Measurements from ENCODE around the gene SLC48A1.

SLC48A1 gene

GRCh38 chr12:47779301-47779942 lies 6.4 kb downstream of the SLC48A1 start:
- peak; percentile 74 for DNase-seq

GRCh38 chr12:47779943-47780504 lies 7.0 kb downstream of the SLC48A1 start:
- no peak for DNase-seq

- no peak for DNase-seq
These were observed 8.7 kb downstream of the SLC48A1 start for GRCh38 chr12:47781479-47782371.

GRCh38 chr12:47782372-47782770 lies 9.3 kb downstream of the SLC48A1 start:
- no peak for DNase-seq

GRCh38 chr12:47783024-47783755 lies 10.2 kb downstream of the SLC48A1 start:
- no peak for DNase-seq

- DNase-seq = no peak
These were observed 11.1 kb downstream of the SLC48A1 start for GRCh38 chr12:47783821-47784819.

GRCh38 chr12:47785036-47785886 lies 12.2 kb downstream of the SLC48A1 start:
- no peak for DNase-seq

GRCh38 chr12:47785887-47786661 lies 13.0 kb downstream of the SLC48A1 start:
- DNase-seq = no peak

GRCh38 chr12:47786662-47787280 lies 13.7 kb downstream of the SLC48A1 start:
- DNase-seq = no peak

GRCh38 chr12:47787596-47788319 lies 14.7 kb downstream of the SLC48A1 start:
- no peak for DNase-seq

GRCh38 chr12:47789141-47789540 lies 16.1 kb downstream of the SLC48A1 start:
- DNase-seq = no peak

GRCh38 chr12:47789712-47790489 lies 16.9 kb downstream of the SLC48A1 start:
- DNase-seq = no peak

GRCh38 chr12:47790676-47791350 lies 17.8 kb downstream of the SLC48A1 start:
- no peak for DNase-seq

GRCh38 chr12:47791351-47791746 lies 18.3 kb downstream of the SLC48A1 start:
- no peak for DNase-seq

GRCh38 chr12:47791874-47792273 lies 18.8 kb downstream of the SLC48A1 start:
- DNase-seq = no peak

- DNase-seq = no peak
These were observed 20.1 kb downstream of the SLC48A1 start for GRCh38 chr12:47793015-47793681.

- no peak for DNase-seq
These were observed 21.6 kb downstream of the SLC48A1 start for GRCh38 chr12:47794679-47795078.
